Ovary (tissue), 3 donors: ENCODE data around the gene PRICKLE2.

Source experiments
- POLR2A ChIP-seq: fragments of 450-650 bp; IDR thresholded peaks from one replicate; pipeline ENCODE4 v1.6.1; 2017; ENCODE audit warnings: antibody characterized with exemption, mild to moderate bottlenecking, moderate library complexity
- TF ChIP-seq, protein P1 (sequence below), 3 donors: fragments of 450-650 bp in 2 of 3; fragments of 200-600 bp in 1 of 3; IDR thresholded peaks; one replicate each; pipeline versions ENCODE4 v1.5.1 to v1.8.0; 2016 to 2022; ENCODE audit warnings: antibody characterized with exemption in 3 of 3, mild to moderate bottlenecking in 1 of 3
- donor health status: DM: no; HTN: no; CAD: no.

DNA sequence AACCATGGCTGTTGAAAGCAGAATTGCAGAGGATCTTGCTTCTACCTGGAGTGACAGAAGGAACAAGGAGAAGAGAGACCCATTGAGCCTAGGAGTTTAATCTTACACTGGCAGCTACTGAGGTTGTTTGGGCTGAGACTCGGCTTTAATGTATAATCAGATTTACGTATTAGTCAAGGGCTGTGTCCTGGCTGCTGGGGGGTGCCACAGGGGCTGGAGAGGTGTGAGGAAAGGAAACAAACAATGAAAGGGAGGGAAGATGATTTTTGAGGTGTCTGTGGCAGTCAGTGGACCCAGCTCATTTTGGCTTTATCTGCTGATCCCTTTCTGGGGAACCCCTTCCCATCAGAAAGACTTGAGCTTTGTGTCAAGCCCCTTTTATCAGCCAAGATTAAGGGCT lies 95.7 kb downstream of the PRICKLE2 start:
- TF ChIP-seq, protein P1, sequence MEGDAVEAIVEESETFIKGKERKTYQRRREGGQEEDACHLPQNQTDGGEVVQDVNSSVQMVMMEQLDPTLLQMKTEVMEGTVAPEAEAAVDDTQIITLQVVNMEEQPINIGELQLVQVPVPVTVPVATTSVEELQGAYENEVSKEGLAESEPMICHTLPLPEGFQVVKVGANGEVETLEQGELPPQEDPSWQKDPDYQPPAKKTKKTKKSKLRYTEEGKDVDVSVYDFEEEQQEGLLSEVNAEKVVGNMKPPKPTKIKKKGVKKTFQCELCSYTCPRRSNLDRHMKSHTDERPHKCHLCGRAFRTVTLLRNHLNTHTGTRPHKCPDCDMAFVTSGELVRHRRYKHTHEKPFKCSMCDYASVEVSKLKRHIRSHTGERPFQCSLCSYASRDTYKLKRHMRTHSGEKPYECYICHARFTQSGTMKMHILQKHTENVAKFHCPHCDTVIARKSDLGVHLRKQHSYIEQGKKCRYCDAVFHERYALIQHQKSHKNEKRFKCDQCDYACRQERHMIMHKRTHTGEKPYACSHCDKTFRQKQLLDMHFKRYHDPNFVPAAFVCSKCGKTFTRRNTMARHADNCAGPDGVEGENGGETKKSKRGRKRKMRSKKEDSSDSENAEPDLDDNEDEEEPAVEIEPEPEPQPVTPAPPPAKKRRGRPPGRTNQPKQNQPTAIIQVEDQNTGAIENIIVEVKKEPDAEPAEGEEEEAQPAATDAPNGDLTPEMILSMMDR (IDR thresholded peaks at IDR 0.05): no peak
- TF ChIP-seq POLR2A: no peak
